Spleen (tissue), 11 donors: ENCODE results near the gene USP13. TPM values are rescaled to one million over a fixed set of nuclear protein-coding genes. Genes with fewer than 3 reads are reported as not detected.
A peak's percentile ranks its signal among the peaks of the same experiment; 100 is the strongest.

Experiments
- DNase-seq: peaks from one replicate; pipeline ENCODE4 v3.0.0-alpha.2; 2020
- H3K27ac ChIP-seq, 8 donors: fragments of 200-600 bp; sonication (generic) in 7 of 8; 1 replicate in 4 of 8; 2 replicates in 4 of 8; pipeline versions ENCODE4 v1.5.0 to v1.8.0; 2016 to 2021; ENCODE audit warnings: inconsistent platforms in 4 of 8, mild to moderate bottlenecking in 4 of 8, moderate library complexity in 1 of 8
- H3K27me3 ChIP-seq, 7 donors: fragments of 200-600 bp; sonication (generic) in 6 of 7; replicated peaks in 1 of 7; 1 replicate in 4 of 7; 2 replicates in 3 of 7; pipeline versions ENCODE4 v1.5.0 to v1.8.0; 2016 to 2021; ENCODE audit warnings: inconsistent platforms in 3 of 7, mild to moderate bottlenecking in 1 of 7
- H3K36me3 ChIP-seq, 6 donors: fragments of 200-600 bp; sonication (generic) in 5 of 6; 1 replicate in 4 of 6; 2 replicates in 2 of 6; pipeline versions ENCODE4 v1.5.0 to v1.8.0; 2016 to 2021; ENCODE audit warnings: inconsistent platforms in 2 of 6
- H3K4me1 ChIP-seq, 6 donors: fragments of 200-600 bp; sonication (generic) in 5 of 6; 1 replicate in 3 of 6; 2 replicates in 3 of 6; pipeline versions ENCODE4 v1.5.0 to v1.8.0; 2016 to 2021; ENCODE audit warnings: inconsistent platforms in 3 of 6
- H3K4me3 ChIP-seq, 8 donors: fragments of 200-600 bp; sonication (generic) in 7 of 8; 1 replicate in 4 of 8; 2 replicates in 4 of 8; pipeline versions ENCODE4 v1.5.0 to v1.8.0; 2016 to 2021; ENCODE audit warnings: inconsistent platforms in 4 of 8, mild to moderate bottlenecking in 4 of 8, moderate library complexity in 2 of 8
- H3K9me3 ChIP-seq, 8 donors: fragments of 200-600 bp; sonication (generic) in 7 of 8; 1 replicate in 4 of 8; 2 replicates in 4 of 8; pipeline versions ENCODE4 v1.5.0 to v1.8.0; 2016 to 2021; ENCODE audit warnings: inconsistent platforms in 4 of 8
- POLR2A ChIP-seq, 3 donors: fragments of 450-650 bp; IDR thresholded peaks; one replicate each; pipeline ENCODE4 v1.5.1; 2017; ENCODE audit warnings: antibody characterized with exemption in 3 of 3, mild to moderate bottlenecking in 1 of 3
- POLR2AphosphoS5 ChIP-seq, 3 donors: sonication (generic); formaldehyde crosslinking; IDR thresholded peaks; one replicate each; pipeline ENCODE4 v1.5.1; 2017; ENCODE audit warnings: antibody characterized with exemption in 3 of 3
- WGBS, 5 donors: extraction: QIAGEN DNeasy Blood & Tissue Kit in 3 of 5; methylation state at CpG; one replicate each; pipeline versions ENCODE4 v1.1.5 to v1.1.7; 2013 to 2018; 5-methylcytosine and 5-hydroxymethylcytosine counted together
- intact Hi-C: fragments of 100-400 bp; cut with DNase I; formaldehyde crosslinking; loops from one replicate; pipeline ENCODE4 v1.15.0; 2023; ENCODE audit warnings: low total_unique reads
- polyA plus RNA-seq, 3 donors: library from polyadenylated mRNA; stranded (reverse); fragments of 200-250 nt; gene quantifications; one replicate each; pipeline ENCODE4 v1.2.1, GENCODE V29; 2013
- total RNA-seq, 7 donors: library from RNA; depleted of rRNA in 3 of 7; stranded (reverse); fragments of >200 nt in 3 of 7; fragmentation: NEBNext Ultra II Directional in 4 of 7; extraction: Animal tissue kit (Norgen Biotek cat#: 25700) in 4 of 7; gene quantifications; one replicate each; pipeline versions ENCODE4 v1.1.0 to v1.2.1, GENCODE V29; 2016 to 2021
- TF ChIP-seq, protein P1 (sequence below), 11 experiments: fragments of 200-600 bp in 7 of 11; fragments of 450-650 bp in 4 of 11; sonication (generic) in 4 of 11; IDR thresholded peaks in 8 of 11; conservative IDR thresholded peaks in 3 of 11; 1 replicate in 7 of 11; 2 replicates in 4 of 11; pipeline versions ENCODE4 v1.4.0 to v1.8.0; 2016 to 2021; ENCODE audit warnings: antibody characterized with exemption in 11 of 11, inconsistent platforms in 4 of 11, mild to moderate bottlenecking in 1 of 11
- donor health status: healthy with polysubstance abuse.
- donor health status: DM: no; HTN: no; CAD: no; lungs with moderate emphysema.
- donor health status: DM: no; HTN: no; CAD: no.
- donor health status: Bipolar disorder and iron deficiency.
- donor health status: healthy.
- donor health status: DM: no; HTN: no; CAD: no.
- donor health status: DM: yes; HTN: yes; CAD: no.

USP13 gene
- total and polyA plus RNA-seq, 10 donors = 1.1 to 9.4 (median 7.1) TPM

- intact Hi-C loops = no loop called here
- Histone ChIP-seq H3K4me3 (no peak overlapping the region), H3K9me3 (no peaks in the 10 kb centered on the region), H3K36me3 (no peaks in the 10 kb centered on the region), H3K27ac (no peak overlapping the region), H3K4me1 (peaks cover 0 to 7% (median 0%) of the 10 kb centered on the region in 6 donors), H3K27me3 (no peaks in the 10 kb centered on the region)
- no peak for TF ChIP-seq POLR2A (IDR thresholded peaks at IDR 0.05)
- TF ChIP-seq, protein P1, sequence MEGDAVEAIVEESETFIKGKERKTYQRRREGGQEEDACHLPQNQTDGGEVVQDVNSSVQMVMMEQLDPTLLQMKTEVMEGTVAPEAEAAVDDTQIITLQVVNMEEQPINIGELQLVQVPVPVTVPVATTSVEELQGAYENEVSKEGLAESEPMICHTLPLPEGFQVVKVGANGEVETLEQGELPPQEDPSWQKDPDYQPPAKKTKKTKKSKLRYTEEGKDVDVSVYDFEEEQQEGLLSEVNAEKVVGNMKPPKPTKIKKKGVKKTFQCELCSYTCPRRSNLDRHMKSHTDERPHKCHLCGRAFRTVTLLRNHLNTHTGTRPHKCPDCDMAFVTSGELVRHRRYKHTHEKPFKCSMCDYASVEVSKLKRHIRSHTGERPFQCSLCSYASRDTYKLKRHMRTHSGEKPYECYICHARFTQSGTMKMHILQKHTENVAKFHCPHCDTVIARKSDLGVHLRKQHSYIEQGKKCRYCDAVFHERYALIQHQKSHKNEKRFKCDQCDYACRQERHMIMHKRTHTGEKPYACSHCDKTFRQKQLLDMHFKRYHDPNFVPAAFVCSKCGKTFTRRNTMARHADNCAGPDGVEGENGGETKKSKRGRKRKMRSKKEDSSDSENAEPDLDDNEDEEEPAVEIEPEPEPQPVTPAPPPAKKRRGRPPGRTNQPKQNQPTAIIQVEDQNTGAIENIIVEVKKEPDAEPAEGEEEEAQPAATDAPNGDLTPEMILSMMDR (IDR thresholded peaks at IDR 0.05 in 8 of 11, conservative IDR thresholded peaks at IDR 0.05 in 3 of 11) = no peak
- TF ChIP-seq POLR2AphosphoS5 (IDR thresholded peaks at IDR 0.05) = no peak
- no peak for DNase-seq
- WGBS, 5 donors = 60 to 74% (median 70%) methylated on average over 5 to 8 of the region's 8 CpGs
Observed at GRCh38 chr3:179666436-179667035, 13.7 kb downstream of the USP13 start.

- no peak overlapping the region for H3K4me3 ChIP-seq
- 90 to 97% (median 93%) methylated on average over 1 of the region's 1 CpG for WGBS, 5 donors
- intact Hi-C loops = no loop called here
- H3K27me3 ChIP-seq = no peaks in the 10 kb centered on the region
- H3K4me1 ChIP-seq = peaks cover 0 to 16% (median 0%) of the 10 kb centered on the region in 6 donors
- H3K27ac ChIP-seq = no peak overlapping the region
- DNase-seq = no peak
- TF ChIP-seq, protein P1 (IDR thresholded peaks at IDR 0.05 in 8 of 11, conservative IDR thresholded peaks at IDR 0.05 in 3 of 11) = no peak
- no peak for TF ChIP-seq POLR2AphosphoS5 (IDR thresholded peaks at IDR 0.05)
- TF ChIP-seq POLR2A (IDR thresholded peaks at IDR 0.05) = no peak
- H3K36me3 ChIP-seq = no peaks in the 10 kb centered on the region
- H3K9me3 ChIP-seq = no peaks in the 10 kb centered on the region
Observed at GRCh38 chr3:179668429-179668828, 15.6 kb downstream of the USP13 start.

GRCh38 chr3:179670311-179670710, 17.5 kb downstream of the USP13 start:
- WGBS, 5 donors = 94 to 98% (median 96%) methylated on average over 8 of the region's 8 CpGs
- H3K4me3 ChIP-seq = no peak overlapping the region
- no peaks in the 10 kb centered on the region for H3K9me3 ChIP-seq
- no peaks in the 10 kb centered on the region for H3K27me3 ChIP-seq
- peaks cover 0 to 17% (median 0%) of the 10 kb centered on the region in 6 donors for H3K4me1 ChIP-seq
- H3K27ac ChIP-seq = no peak overlapping the region
- no peak for TF ChIP-seq POLR2A (IDR thresholded peaks at IDR 0.05)
- TF ChIP-seq, protein P1 (IDR thresholded peaks at IDR 0.05 in 8 of 11, conservative IDR thresholded peaks at IDR 0.05 in 3 of 11) = no peak
- no peak for TF ChIP-seq POLR2AphosphoS5 (IDR thresholded peaks at IDR 0.05)
- intact Hi-C loops = no loop called here
- H3K36me3 ChIP-seq = no peaks in the 10 kb centered on the region
- no peak for DNase-seq

- intact Hi-C loops = no loop called here
- Histone ChIP-seq H3K36me3 (no peaks in the 10 kb centered on the region), H3K4me1 (peaks cover 0 to 14% (median 0%) of the 10 kb centered on the region in 6 donors), H3K27ac (peak overlapping the region in 1 of 8 donors; percentile 40), H3K4me3 (no peak overlapping the region), H3K27me3 (no peaks in the 10 kb centered on the region), H3K9me3 (no peaks in the 10 kb centered on the region)
- TF ChIP-seq, protein P1 (IDR thresholded peaks at IDR 0.05 in 8 of 11, conservative IDR thresholded peaks at IDR 0.05 in 3 of 11) = no peak
- TF ChIP-seq POLR2A (IDR thresholded peaks at IDR 0.05) (no peak), POLR2AphosphoS5 (IDR thresholded peaks at IDR 0.05) (no peak)
- DNase-seq = no peak
- 84 to 90% (median 87%) methylated on average over 1 of the region's 1 CpG for WGBS, 5 donors
Observed at GRCh38 chr3:179671309-179671708, 18.5 kb downstream of the USP13 start.
